Activated CD8-positive, alpha-beta memory T cell treated with anti-CD3 and anti-CD28 coated beads, Interleukin-2, amount 50 U/mL, for 1 hour (primary cell): ENCODE data around the gene CHST4.
"Not testable (repeated sequence)": the region's sequence is repeated elsewhere in the genome, so short reads cannot be mapped to it uniquely, and the experiment has no call there.

Experiments
- DNase-seq: peaks from one replicate; pipeline ENCODE4 v3.0.0-alpha.2; 2020; ENCODE audit errors: extremely low read depth

Gene CHST4

GRCh38 chr16:71524566-71525553 is 1.4 kb upstream of the CHST4 start:
- DNase-seq, result no peak

- no peak for DNase-seq
Observed at GRCh38 chr16:71528257-71528656, 2.0 kb downstream of the CHST4 start.

DNA sequence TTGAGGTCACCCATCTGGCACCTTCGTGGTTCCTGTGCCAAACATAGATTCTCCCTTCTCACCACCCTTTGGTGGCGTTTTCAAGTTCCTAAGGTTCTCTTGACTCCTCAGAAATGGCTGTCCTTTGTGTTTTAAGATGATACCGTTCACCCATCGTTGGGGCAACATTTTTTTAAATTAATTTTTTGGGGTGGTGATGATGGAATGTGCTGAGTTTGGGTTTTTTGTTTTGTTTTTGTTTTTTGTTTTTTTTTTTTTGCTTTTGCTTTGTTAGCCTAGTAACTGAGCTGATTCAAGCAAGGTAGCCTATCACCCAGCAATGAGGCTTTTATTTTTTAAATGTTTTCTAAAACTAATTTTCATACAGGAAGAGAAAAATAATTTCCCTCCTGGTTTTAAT is 2.6 kb downstream of the CHST4 start:
- DNase-seq, result no peak

DNA sequence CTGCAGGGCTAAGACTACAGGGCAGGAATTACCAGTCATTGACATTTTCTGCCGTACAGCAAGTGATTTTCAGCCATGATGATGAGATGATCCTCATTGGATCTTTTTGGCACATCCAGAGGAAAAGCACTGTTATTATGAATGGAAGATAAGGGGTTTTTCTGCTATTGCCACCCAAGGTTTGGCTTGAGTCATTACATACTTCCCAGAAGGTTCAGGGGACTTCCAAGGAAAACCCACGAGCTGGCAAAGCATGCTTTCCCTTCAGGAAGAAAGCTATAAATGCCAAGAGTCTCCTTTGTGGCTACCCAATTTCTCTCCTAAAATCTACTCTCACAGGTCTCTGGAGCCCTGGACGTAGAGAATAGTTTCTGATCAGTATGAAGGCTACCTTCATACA is 6.1 kb downstream of the CHST4 start:
- DNase-seq, result no peak

- DNase-seq, result no peak
Observed at GRCh38 chr16:71536752-71537499, 10.7 kb downstream of the CHST4 start.

GRCh38 chr16:71537643-71538042 is 11.4 kb downstream of the CHST4 start:
- DNase-seq, result no peak

DNA sequence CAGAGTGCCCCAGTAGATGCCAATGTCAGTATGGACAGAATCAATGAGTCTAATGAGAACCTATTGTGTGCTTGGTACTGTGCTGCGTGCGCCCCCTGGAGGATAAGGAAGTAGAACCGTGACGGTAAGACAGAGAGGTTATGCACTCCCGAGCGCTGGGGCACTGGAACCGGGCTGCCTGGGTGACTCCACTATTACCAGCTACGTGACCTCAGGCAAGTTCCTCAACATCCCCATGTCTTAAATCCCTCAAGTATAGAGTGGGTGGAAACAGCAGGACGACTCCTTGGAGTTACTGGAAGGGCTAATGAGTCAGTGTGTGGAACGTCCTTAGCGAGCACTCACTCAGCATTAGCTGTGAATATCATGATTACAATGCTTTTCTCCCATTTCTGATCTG is 16.2 kb downstream of the CHST4 start:
- no peak for DNase-seq

DNA sequence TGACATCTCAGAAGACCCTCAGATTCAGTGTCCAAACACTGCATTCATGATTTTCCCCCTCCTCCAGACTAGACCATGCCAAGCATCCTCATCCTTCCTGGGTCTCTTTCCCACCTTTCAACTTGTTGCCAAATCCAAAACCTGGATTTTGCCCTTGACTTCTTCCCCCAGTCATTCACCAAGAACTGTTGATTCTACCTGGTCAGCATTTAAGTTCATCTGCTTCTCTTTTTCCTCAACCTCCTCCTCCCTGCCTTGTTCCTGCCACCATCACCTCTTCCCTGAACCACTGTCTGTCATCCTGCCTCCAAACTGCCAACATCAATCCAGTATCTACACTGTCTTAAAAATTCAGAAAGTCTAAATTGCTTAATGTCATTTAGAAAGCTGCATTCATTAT is 20.9 kb downstream of the CHST4 start:
- no peak for DNase-seq

DNA sequence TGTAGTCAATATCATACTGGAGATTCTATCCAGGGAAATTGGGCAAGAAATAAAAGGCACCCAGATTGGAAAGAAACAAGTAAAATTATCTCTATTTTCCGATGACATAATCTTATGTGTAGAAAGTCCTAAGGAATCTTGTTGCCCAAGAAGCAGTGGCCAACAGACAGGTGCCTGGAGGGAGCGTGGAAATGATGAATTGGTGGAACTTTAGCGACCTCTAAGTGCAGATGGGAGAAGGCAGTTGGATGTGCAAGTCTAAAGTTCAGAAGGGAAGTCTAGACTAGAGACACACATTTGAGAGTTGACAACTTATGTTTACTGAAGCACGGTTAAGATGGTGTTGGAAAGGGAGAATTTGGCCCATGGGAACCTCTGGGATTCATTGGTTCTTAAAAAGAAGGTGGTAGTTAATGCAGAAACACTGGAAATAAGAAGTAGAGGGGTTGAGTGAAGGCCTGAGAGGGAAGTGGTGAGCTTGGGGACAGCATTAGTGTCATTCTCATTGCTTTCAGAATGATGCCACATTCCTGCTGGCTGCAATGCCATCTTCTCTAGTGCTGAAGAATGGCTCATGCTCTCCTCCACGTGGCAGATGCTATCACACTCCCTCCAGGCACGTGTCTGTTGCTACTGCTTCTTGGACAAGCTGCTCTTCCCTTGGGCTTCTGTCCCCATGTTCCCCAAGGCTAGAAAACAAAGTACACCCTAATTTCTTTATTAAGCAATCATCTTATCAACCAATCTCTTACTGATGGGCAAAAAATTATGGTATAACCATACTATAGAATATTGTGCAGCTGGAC is 26.7 kb downstream of the CHST4 start:
- DNase-seq, result no peak

DNA sequence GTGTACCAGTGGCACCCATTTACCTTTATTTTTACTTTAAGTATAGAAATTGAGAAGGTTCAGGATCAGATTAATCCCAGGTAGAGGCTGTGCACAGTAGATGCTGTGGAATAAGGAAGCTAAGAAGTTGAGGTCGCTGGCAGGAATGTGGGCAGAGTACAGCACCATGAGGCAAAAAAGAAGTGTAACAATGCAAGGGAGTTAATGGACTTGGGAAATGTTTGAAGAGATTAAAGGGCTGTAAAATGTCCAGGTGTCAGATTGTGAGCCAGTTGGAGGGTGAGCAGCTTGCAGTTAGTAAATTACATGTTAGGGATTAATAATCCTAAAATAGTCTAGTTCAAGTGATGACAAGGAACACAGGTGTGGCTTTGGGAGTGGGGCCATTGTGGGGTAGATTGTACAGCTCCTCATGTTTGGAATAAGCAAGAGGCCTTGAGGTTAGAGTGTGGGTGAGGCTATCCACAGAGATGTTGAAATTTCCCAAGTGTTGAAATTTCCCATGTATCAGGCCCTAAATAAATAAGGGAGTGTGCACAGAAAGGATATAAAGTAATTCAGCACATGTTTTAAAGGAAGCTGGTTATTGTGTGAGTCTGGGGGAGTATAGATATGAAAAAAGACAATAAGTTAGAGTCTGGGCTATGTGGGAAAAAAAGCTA is 29.1 kb downstream of the CHST4 start:
- no peak for DNase-seq

GRCh38 chr16:71557299-71557698 is 31.1 kb downstream of the CHST4 start:
- DNase-seq, result no peak

- no peak for DNase-seq
Observed at GRCh38 chr16:71557954-71558582, 31.8 kb downstream of the CHST4 start.

DNA sequence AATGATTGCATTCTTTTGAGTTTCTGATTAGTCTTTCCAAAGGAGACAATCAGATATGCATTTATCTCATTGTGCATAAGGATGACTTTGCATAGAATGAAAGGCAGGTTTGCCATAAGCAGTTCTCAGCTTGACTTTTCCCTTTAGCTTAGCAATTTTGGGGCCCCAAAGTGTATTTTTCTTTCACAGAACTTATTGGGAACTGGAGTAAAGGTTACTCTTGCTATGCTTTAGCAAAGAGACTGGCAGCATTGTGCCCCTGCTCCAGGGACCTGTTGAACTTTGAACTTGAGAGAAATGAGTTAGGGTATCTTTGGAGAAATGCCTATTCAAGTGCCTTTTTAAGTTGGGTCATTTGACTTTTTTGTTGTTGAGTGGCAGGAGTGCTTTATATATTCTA is 33.6 kb downstream of the CHST4 start:
- no peak for DNase-seq

DNA sequence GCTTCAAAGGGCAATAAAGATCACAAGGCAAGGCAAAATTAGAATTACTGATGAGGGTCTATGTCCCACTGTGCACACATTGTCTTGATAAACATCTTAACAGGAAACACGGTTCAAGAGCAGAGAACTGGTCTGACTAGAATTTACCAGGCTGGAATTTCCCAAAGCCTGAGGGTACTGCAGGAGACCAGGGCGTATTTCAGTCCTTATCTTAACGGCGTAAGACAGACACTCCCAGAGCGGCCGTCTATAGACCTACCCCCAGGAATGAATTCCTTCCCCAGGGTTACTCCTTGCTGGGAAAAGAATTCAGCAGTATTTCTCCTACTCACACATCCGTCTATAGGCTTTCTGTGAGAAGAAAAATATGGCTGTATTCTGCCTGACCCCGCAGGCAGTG is 35.7 kb downstream of the CHST4 start:
- not testable (repeated sequence) for DNase-seq

DNA sequence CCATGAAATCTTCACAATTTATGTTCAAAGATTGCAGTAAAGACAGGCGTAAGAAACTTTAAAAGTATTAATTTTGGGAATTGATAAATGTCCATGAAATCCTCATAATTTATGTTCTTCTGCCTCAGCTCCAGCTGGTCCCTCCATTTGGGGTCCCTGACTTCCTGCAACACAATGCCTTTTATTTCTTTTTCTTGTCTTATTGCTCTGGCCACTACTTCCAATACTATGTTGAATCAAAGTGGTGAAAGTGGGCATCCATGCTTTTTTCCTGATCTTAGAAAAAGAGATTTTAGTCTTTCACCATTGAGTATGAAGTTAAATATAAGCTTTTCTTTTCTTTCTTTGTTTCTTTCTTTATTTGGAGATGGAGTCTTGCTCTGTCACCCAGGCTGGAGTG is 36.3 kb downstream of the CHST4 start:
- no peak for DNase-seq

DNA sequence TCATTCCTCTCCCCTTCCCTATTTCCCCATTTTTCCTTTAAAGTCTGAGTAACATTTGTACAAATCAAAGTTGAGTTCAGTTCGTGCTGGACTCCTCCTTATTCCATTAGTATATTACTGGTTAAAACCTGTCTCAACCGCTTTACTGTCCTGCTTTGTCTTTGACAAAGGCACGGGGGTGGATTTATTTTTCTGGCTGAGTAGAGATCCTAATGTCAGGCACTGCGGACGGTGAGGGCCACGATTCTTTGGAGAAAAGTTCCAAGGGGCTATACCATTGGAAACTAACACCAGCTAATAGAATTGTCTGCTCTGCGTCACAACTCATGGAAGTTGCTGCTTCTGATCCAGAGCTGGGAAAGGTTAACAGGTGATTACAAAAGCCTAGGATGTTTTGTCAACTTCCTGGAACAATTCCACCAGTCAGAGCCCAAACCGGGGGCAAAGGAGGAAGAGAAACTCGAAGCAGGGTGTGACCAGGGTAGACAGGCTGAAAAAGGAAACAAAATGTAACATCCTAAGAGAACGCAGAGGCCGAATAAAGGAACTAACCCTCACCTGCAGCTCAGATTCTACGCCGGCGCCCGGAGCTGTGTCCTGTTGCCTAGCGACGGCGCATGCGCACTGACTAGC is 38.2 kb downstream of the CHST4 start:
- DNase-seq, result no peak

GRCh38 chr16:71565812-71566700 is 39.8 kb downstream of the CHST4 start:
- DNase-seq, result no peak

DNA sequence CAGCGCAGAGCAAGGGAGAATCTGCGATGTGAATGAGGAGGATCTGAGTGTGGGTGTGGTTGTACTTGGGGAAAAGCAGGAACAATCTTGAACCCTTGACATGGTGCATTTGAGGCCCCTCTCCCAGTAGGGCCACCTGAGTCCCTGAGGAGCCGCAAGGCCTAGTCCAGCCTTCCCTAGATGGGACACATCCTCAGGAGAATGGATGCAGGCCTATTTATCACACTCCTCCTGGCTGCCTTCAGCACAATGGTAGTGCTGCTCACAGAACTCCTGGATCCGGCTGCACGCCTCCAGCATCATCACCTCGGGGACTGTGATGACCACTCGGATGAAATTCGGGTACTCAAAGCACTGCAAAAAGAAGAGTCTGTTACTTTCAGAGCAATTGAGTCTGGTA is 41.7 kb downstream of the CHST4 start:
- no peak for DNase-seq

- no peak for DNase-seq
Observed at GRCh38 chr16:71568551-71568950, 42.3 kb downstream of the CHST4 start.

- no peak for DNase-seq
Observed at GRCh38 chr16:71569621-71570020, 43.4 kb downstream of the CHST4 start.
